Panc1 (cell line): Measurements from ENCODE around the gene ZDHHC11. TPM values are rescaled to one million over a fixed set of nuclear protein-coding genes. Genes with fewer than 3 reads are reported as not detected.

ENCODE experiments used
- ATAC-seq: fragments of 200-7000 bp; cut with Tn5 transposase; 2 replicates; pipeline ENCODE4 v1.9.1; 2020; ENCODE audit warnings: mild to moderate bottlenecking, moderate library complexity
- BruUV-seq: library from RNA; stranded (reverse); fragments of 400-500 nt; replicated peaks from 2 replicates; lab custom pipeline; 2021; lab: Mats Ljungman, UMichigan
- CTCF ChIA-PET: fragments of 300-600 bp; sonication (Branson Sonifier 250); formaldehyde crosslinking; loops from one replicate; lab custom pipeline; 2022; ENCODE audit warnings: antibody characterized with exemption; lab: Charles Lee
- POLR2A ChIA-PET: fragments of 300-600 bp; sonication (Branson Sonifier 250); formaldehyde crosslinking; loops from one replicate; lab custom pipeline; 2022; ENCODE audit warnings: antibody characterized with exemption; lab: Charles Lee
- DNase-seq: peaks from one replicate; pipeline ENCODE4 v3.0.0-alpha.2; 2010; ENCODE audit warnings: low read depth, low spot score
- H3K27ac ChIP-seq: 2 replicates; pipeline ENCODE4 v1.5.1; 2011; ENCODE audit warnings: mild to moderate bottlenecking, low read length, inconsistent platforms
- H3K27me3 ChIP-seq: fragments of 200-500 bp; sonication (Bioruptor generic); 2 replicates; pipeline ENCODE4 v1.6.0; 2014; ENCODE audit warnings: low read length, inconsistent platforms; ENCODE audit not compliant: control insufficient read depth, insufficient read depth
- H3K36me3 ChIP-seq: fragments of 200-500 bp; sonication (Bioruptor generic); 2 replicates; pipeline ENCODE4 v1.5.1; 2014; ENCODE audit warnings: inconsistent platforms, mild to moderate bottlenecking, low read length, moderate library complexity; ENCODE audit not compliant: control insufficient read depth, insufficient read depth
- H3K4me1 ChIP-seq: 2 replicates; pipeline ENCODE4 v1.5.1; 2011; ENCODE audit warnings: inconsistent platforms, mild to moderate bottlenecking, low read length, moderate library complexity; ENCODE audit not compliant: control insufficient read depth, insufficient read depth
- H3K4me3 ChIP-seq, 2 experiments: 2 replicates each; pipeline ENCODE4 v1.5.1; 2011 to 2012; ENCODE audit warnings: low read depth in 2 of 2, low read length in 2 of 2, mild to moderate bottlenecking in 2 of 2, inconsistent platforms in 1 of 2, moderate library complexity in 1 of 2
- H3K9me3 ChIP-seq: fragments of 200-500 bp; sonication (Bioruptor generic); 2 replicates; pipeline ENCODE4 v1.5.1; 2014; ENCODE audit warnings: low read depth, mild to moderate bottlenecking, inconsistent platforms, low read length, moderate library complexity; ENCODE audit not compliant: control insufficient read depth, insufficient read depth
- POLR2AphosphoS5 ChIP-seq: IDR thresholded peaks from 2 replicates; pipeline ENCODE4 v1.6.1; 2012; ENCODE audit warnings: mild to moderate bottlenecking, low read depth, low read length, moderate library complexity
- SIN3A ChIP-seq: IDR thresholded peaks from 2 replicates; pipeline ENCODE4 v1.6.1; 2012; ENCODE audit warnings: low read depth, mild to moderate bottlenecking, low read length, moderate library complexity, borderline replicate concordance; ENCODE audit not compliant: insufficient read depth
- TCF7L2 ChIP-seq: IDR thresholded peaks from 2 replicates; pipeline ENCODE4 v1.6.1; 2011; ENCODE audit warnings: mild to moderate bottlenecking, low read depth, low read length, inconsistent platforms
- in situ Hi-C: cut with HindIII; loops from 2 replicates; pipeline ENCODE4 v1.10.0; 2016; ENCODE audit warnings: low sequenced_read_pairs, low pct_unique_long_range_greater_than_20kb
- intact Hi-C: fragments of 100-400 bp; cut with micrococcal nuclease; formaldehyde crosslinking; loops from one replicate; pipeline ENCODE4 v1.10.0; 2022; ENCODE audit not compliant: unreplicated experiment
- total RNA-seq: library from RNA; stranded (reverse); gene quantifications from one replicate; pipeline ENCODE4 v1.2.1, GENCODE V29; 2021; ENCODE audit not compliant: unreplicated experiment
- TF ChIP-seq, protein P1 (sequence below): fragments of 450-650 bp; IDR thresholded peaks from 2 replicates; pipeline ENCODE4 v1.5.1; 2017; ENCODE audit warnings: mild to moderate bottlenecking
- TF ChIP-seq, protein P2 (sequence below), 2 experiments: IDR thresholded peaks; 2 replicates each; pipeline ENCODE4 v1.6.1; 2011 to 2012; ENCODE audit warnings: low read depth in 2 of 2, control low read depth in 1 of 2, low read length in 1 of 2, mild to moderate bottlenecking in 1 of 2, moderate library complexity in 1 of 2; ENCODE audit not compliant: insufficient read depth in 1 of 2

The ZDHHC11 gene
- total RNA-seq, 1 experiment from 2014 or later, result 3.0 TPM

DNA sequence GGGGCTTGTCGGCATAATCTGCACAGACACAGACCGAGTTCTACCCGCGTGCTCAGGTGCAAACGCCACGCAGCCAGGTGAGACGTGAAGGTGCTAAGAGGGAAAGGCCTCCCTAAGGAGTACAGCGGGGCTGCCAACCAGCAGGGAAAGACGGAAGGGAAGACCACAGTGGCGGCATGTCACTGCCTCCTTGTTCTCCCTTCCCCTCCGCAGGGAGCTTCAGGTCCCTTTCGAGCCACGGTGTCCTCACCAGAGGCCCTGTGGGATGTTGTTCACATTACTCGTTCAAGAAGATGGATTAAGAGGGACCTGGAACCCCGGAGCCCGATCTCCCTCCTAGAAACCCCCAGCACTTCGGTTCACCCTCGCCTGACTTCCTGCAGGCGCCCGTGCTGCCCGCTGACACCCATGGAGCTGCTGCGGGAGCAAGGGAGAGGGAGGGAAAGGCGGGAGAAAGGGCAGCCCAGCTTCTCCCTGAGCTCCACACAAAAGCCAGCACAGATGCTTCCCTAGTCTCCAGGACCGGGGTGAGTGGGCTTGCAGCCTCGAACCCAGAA, 41.1 kb upstream of the ZDHHC11 start:
- no peak for DNase-seq
- peaks cover 23% of the 10 kb centered on the region for H3K4me1 ChIP-seq
- BruUV-seq, result no TSS peak
- POLR2A ChIA-PET, result no interaction called here
- no peaks in the 10 kb centered on the region for H3K9me3 ChIP-seq
- CTCF ChIA-PET, result no interaction called here
- ATAC-seq, result peak; percentile 17
- TF ChIP-seq SIN3A, result no peak
- no peak for TF ChIP-seq POLR2AphosphoS5
- TF ChIP-seq, protein P1, sequence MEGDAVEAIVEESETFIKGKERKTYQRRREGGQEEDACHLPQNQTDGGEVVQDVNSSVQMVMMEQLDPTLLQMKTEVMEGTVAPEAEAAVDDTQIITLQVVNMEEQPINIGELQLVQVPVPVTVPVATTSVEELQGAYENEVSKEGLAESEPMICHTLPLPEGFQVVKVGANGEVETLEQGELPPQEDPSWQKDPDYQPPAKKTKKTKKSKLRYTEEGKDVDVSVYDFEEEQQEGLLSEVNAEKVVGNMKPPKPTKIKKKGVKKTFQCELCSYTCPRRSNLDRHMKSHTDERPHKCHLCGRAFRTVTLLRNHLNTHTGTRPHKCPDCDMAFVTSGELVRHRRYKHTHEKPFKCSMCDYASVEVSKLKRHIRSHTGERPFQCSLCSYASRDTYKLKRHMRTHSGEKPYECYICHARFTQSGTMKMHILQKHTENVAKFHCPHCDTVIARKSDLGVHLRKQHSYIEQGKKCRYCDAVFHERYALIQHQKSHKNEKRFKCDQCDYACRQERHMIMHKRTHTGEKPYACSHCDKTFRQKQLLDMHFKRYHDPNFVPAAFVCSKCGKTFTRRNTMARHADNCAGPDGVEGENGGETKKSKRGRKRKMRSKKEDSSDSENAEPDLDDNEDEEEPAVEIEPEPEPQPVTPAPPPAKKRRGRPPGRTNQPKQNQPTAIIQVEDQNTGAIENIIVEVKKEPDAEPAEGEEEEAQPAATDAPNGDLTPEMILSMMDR, result no peak
- TF ChIP-seq, protein P2, sequence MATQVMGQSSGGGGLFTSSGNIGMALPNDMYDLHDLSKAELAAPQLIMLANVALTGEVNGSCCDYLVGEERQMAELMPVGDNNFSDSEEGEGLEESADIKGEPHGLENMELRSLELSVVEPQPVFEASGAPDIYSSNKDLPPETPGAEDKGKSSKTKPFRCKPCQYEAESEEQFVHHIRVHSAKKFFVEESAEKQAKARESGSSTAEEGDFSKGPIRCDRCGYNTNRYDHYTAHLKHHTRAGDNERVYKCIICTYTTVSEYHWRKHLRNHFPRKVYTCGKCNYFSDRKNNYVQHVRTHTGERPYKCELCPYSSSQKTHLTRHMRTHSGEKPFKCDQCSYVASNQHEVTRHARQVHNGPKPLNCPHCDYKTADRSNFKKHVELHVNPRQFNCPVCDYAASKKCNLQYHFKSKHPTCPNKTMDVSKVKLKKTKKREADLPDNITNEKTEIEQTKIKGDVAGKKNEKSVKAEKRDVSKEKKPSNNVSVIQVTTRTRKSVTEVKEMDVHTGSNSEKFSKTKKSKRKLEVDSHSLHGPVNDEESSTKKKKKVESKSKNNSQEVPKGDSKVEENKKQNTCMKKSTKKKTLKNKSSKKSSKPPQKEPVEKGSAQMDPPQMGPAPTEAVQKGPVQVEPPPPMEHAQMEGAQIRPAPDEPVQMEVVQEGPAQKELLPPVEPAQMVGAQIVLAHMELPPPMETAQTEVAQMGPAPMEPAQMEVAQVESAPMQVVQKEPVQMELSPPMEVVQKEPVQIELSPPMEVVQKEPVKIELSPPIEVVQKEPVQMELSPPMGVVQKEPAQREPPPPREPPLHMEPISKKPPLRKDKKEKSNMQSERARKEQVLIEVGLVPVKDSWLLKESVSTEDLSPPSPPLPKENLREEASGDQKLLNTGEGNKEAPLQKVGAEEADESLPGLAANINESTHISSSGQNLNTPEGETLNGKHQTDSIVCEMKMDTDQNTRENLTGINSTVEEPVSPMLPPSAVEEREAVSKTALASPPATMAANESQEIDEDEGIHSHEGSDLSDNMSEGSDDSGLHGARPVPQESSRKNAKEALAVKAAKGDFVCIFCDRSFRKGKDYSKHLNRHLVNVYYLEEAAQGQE (IDR thresholded peaks at IDR 0.05; ENCODE audit: insufficient read depth in 1 of 2, low read depth in 2 of 2, low read length in 1 of 2), result no peak
- TF ChIP-seq TCF7L2, result no peak
- in situ Hi-C loops, result no loop called here
- no peaks in the 10 kb centered on the region for H3K27me3 ChIP-seq
- H3K4me3 ChIP-seq, result peak overlapping the region; percentile 86 to 94
- peaks cover 31% of the 10 kb centered on the region for H3K36me3 ChIP-seq
- intact Hi-C loops, result no loop called here
- peak overlapping the region; percentile 94 for H3K27ac ChIP-seq

DNA sequence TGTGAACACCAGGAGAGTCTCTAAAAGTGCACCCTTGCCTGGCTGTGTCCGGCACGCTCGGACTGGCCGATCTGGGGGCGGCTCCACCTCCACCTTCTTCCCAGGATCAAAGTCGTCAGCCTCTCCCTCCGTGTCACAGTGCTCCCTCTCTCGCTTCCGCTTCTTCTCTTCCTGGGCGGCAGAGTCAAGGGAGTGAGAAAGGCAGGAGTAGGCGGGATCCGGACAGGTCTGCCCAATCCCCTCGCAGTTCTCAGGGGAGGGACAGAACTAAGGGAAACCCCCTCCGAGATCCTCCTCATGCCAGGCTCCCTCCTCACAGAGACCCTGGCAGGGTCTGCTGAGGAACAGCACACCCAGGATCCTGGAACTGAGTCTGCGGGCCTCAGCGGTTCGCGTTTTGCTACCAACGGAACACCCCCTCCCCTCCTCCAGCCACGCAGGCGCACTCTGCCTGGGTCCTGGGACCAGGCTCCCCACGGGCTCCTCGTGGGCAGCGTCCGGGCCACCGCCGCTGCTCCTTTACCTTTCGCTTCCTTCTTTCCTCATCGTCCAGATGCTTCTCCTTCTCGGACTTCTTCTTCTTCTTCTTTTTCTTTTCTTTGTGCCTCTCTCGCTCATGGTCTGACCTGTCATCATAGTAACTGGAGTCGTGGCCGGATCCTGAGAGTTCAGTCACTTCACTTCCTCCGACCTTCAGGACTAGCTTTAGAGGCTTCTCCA, 40.5 kb upstream of the ZDHHC11 start:
- no TSS peak for BruUV-seq
- ATAC-seq (peak; percentile 76), DNase-seq (no peak)
- peaks cover 23% of the 10 kb centered on the region for H3K4me1 ChIP-seq
- no peaks in the 10 kb centered on the region for H3K27me3 ChIP-seq
- intact Hi-C loops (no loop called here), in situ Hi-C loops (no loop called here)
- peak overlapping the region; percentile 86 to 94 for H3K4me3 ChIP-seq
- POLR2A ChIA-PET, result no interaction called here
- CTCF ChIA-PET, result no interaction called here
- no peaks in the 10 kb centered on the region for H3K9me3 ChIP-seq
- peaks cover 32% of the 10 kb centered on the region for H3K36me3 ChIP-seq
- peak overlapping the region; percentile 94 for H3K27ac ChIP-seq
- TF ChIP-seq SIN3A, result no peak
- peak; percentile 69 for TF ChIP-seq TCF7L2
- TF ChIP-seq POLR2AphosphoS5, result no peak
- TF ChIP-seq, protein P1, result no peak
- TF ChIP-seq, protein P2 (IDR thresholded peaks at IDR 0.05; ENCODE audit: insufficient read depth in 1 of 2, low read depth in 2 of 2, low read length in 1 of 2), result no peak
